IPS DF 6.9 (cell line): ENCODE data around the gene HEXIM2.

Experiments
- DNase-seq: peaks from one replicate; pipeline ENCODE4 v3.0.0-alpha.2; 2013; ENCODE audit warnings: low read depth, low spot score
- H3K27ac ChIP-seq: one replicate; pipeline ENCODE4 v1.5.1; 2013; ENCODE audit warnings: low read length, control low read depth
- H3K27me3 ChIP-seq: 2 replicates; pipeline ENCODE4 v1.6.1; 2013; ENCODE audit warnings: mild to moderate bottlenecking, low read length; ENCODE audit not compliant: control insufficient read depth, insufficient read depth
- H3K36me3 ChIP-seq: 2 replicates; pipeline ENCODE4 v1.6.1; 2013; ENCODE audit warnings: low read length; ENCODE audit not compliant: control insufficient read depth, insufficient read depth
- H3K4me1 ChIP-seq: 2 replicates; pipeline ENCODE4 v1.6.1; 2013; ENCODE audit warnings: low read length; ENCODE audit not compliant: control insufficient read depth, insufficient read depth
- H3K4me3 ChIP-seq: 2 replicates; pipeline ENCODE4 v1.5.1; 2013; ENCODE audit warnings: mild to moderate bottlenecking, low read length
- H3K9me3 ChIP-seq: 2 replicates; pipeline ENCODE4 v1.6.1; 2013; ENCODE audit warnings: low read length, inconsistent platforms; ENCODE audit not compliant: control insufficient read depth, insufficient read depth
- whole genome bisulfite sequencing: extraction: QIAGEN DNeasy Blood & Tissue Kit; methylation state at CpG from one replicate; pipeline ENCODE4 v1.1.7; 2013; ENCODE audit warnings: mixed read lengths, missing lambda C conversion rate; ENCODE audit not compliant: insufficient read length, insufficient coverage; 5-methylcytosine and 5-hydroxymethylcytosine counted together

HEXIM2 gene, protein sequence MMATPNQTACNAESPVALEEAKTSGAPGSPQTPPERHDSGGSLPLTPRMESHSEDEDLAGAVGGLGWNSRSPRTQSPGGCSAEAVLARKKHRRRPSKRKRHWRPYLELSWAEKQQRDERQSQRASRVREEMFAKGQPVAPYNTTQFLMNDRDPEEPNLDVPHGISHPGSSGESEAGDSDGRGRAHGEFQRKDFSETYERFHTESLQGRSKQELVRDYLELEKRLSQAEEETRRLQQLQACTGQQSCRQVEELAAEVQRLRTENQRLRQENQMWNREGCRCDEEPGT

DNA sequence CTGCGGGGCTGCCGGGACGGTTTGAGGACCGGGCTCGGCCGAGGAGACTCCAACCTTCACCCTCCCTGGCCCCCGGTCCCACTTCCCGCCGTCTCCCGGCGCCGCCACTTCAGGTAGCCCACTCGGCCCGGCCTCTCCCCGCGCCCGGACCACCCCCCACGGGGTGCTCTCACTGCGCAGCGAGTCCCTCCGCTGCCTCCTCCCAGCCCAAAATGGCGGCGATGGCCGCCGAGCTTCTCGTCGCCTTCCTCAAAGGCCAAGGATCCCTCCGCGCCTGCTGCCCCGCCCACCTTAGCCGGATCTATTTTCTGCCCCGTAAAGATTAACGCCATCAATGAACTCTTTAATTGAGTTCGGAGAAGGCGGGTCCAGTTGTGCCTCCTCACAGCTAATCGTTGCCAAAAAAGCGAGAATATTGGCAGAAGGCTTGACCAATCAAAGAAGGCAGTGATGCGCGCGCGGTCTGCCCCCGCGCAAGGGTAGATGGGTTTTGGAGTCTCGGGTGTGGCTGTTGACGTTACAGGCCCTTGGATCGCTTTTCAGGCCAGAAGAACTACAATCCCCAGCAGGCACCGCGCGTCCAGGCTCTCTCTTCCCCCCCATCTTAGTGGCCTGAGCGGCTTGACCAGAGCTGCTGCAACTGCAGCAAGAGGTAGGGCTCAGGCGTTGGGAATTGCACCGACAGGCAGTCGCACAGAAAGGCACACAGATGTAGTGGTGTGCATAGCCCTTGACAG lies at the start of gene HEXIM2:
Gene HEXIM2, plus strand, starts transcription at position 588 of the 737 bp plus-strand sequence. CDS start 919 bp downstream, outside the sequence.
- no peaks in the 10 kb centered on the region; the same call in 1 of the 2 replicates for H3K4me1 ChIP-seq
- no peak within 1 kb of the TSS for H3K27ac ChIP-seq
- DNase-seq: peak; percentile 99
- H3K27me3 ChIP-seq: no peaks in the 10 kb centered on the region
- H3K36me3 ChIP-seq: no peaks in the 10 kb centered on the region
- WGBS: no CpG with 5 or more reads among the region's 53 CpGs
- H3K9me3 ChIP-seq: no peaks in the 10 kb centered on the region
- peak within 1 kb of the TSS; percentile 89 for H3K4me3 ChIP-seq

GRCh38 chr17:45112559-45113423 lies 48.9 kb upstream of the HEXIM2 start:
- H3K4me1 ChIP-seq: peaks cover 7% of the 10 kb centered on the region; the same call in 1 of the 2 replicates
- no peak for DNase-seq
- no CpG with 5 or more reads among the region's 23 CpGs for WGBS

GRCh38 chr17:45113424-45113754 lies 48.3 kb upstream of the HEXIM2 start:
- no peak for DNase-seq
- H3K36me3 ChIP-seq: no peaks in the 10 kb centered on the region
- H3K9me3 ChIP-seq: no peaks in the 10 kb centered on the region
- no peak overlapping the region for H3K27ac ChIP-seq
- H3K4me1 ChIP-seq: peaks cover 7% of the 10 kb centered on the region; the same call in 1 of the 2 replicates
- WGBS: no CpG with 5 or more reads among the region's 9 CpGs
- no peak overlapping the region for H3K4me3 ChIP-seq
- no peaks in the 10 kb centered on the region for H3K27me3 ChIP-seq

More at GRCh38 chr17:45112559-45113423, 48.9 kb upstream of the HEXIM2 start:
- H3K36me3 ChIP-seq: peaks cover 3% of the 10 kb centered on the region; the same call in 1 of the 2 replicates
- no peaks in the 10 kb centered on the region for H3K27me3 ChIP-seq
- no peak overlapping the region for H3K4me3 ChIP-seq
- H3K9me3 ChIP-seq: no peaks in the 10 kb centered on the region
- H3K27ac ChIP-seq: no peak overlapping the region

DNA sequence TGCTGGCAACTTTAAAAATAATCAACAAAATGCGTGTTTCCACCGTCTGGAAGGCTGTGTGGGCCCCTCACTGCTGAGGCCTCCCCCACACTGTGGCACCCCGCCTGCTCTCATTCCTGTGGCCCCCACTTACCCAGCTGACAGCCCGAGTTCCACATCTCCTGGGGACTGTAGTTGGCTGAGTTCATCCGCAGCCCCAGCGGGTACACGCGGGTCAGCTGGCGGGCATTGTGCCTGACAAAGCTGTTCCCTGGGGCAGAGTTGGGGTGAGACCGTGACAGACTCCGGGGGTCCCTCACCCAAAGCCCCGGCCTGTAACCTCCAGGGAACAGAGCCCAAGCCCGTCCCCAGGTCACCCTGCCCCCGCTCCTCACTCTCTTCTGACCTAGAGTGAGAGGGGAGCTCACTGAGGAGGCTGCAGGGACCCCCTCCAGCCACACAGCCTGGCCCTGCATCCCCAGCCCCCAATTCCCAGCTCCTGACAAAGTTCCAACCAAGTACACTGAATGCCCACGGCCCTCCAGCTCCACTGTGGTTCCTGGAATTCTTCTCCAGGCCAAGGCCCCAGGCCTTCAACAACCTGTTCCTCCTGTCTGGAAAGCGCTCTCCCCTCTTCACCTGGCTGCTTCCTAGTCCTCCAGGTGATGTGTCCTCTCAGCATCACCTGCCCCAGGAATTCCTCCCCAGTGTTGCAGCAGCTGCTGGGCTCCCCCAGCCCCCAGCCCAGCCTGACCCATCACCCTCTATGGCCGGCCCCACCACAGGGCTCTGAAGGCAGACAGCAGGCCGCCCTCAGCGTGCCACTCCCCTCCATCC lies 47.4 kb upstream of the HEXIM2 start:
- Histone ChIP-seq H3K4me1 (peaks cover 7% of the 10 kb centered on the region; the same call in 1 of the 2 replicates), H3K4me3 (no peak overlapping the region), H3K27ac (no peak overlapping the region), H3K27me3 (no peaks in the 10 kb centered on the region), H3K9me3 (no peaks in the 10 kb centered on the region), H3K36me3 (no peaks in the 10 kb centered on the region)
- DNase-seq: no peak
- WGBS: no CpG with 5 or more reads among the region's 19 CpGs

GRCh38 chr17:45115015-45115625 lies 46.6 kb upstream of the HEXIM2 start:
- no peaks in the 10 kb centered on the region for H3K27me3 ChIP-seq

GRCh38 chr17:45115871-45116270 lies 45.8 kb upstream of the HEXIM2 start:
- no peak for DNase-seq
- Histone ChIP-seq H3K27ac (no peak overlapping the region), H3K9me3 (no peaks in the 10 kb centered on the region), H3K4me3 (no peak overlapping the region), H3K27me3 (no peaks in the 10 kb centered on the region), H3K36me3 (no peaks in the 10 kb centered on the region), H3K4me1 (peaks cover 6% of the 10 kb centered on the region; the same call in 1 of the 2 replicates)
- WGBS: no CpG with 5 or more reads among the region's 11 CpGs

More at GRCh38 chr17:45115015-45115625, 46.6 kb upstream of the HEXIM2 start:
- Histone ChIP-seq H3K4me1 (peaks cover 7% of the 10 kb centered on the region; the same call in 1 of the 2 replicates), H3K27ac (no peak overlapping the region), H3K36me3 (no peaks in the 10 kb centered on the region), H3K9me3 (no peaks in the 10 kb centered on the region), H3K4me3 (no peak overlapping the region)
- DNase-seq: no peak
- WGBS: no CpG with 5 or more reads among the region's 26 CpGs

GRCh38 chr17:45116434-45117016 lies 45.1 kb upstream of the HEXIM2 start:
- Histone ChIP-seq H3K27ac (no peak overlapping the region), H3K36me3 (no peaks in the 10 kb centered on the region), H3K4me1 (peaks cover 8% of the 10 kb centered on the region; the same call in 1 of the 2 replicates), H3K4me3 (no peak overlapping the region), H3K9me3 (no peaks in the 10 kb centered on the region), H3K27me3 (no peaks in the 10 kb centered on the region)
- WGBS: no CpG with 5 or more reads among the region's 10 CpGs
- DNase-seq: no peak

DNA sequence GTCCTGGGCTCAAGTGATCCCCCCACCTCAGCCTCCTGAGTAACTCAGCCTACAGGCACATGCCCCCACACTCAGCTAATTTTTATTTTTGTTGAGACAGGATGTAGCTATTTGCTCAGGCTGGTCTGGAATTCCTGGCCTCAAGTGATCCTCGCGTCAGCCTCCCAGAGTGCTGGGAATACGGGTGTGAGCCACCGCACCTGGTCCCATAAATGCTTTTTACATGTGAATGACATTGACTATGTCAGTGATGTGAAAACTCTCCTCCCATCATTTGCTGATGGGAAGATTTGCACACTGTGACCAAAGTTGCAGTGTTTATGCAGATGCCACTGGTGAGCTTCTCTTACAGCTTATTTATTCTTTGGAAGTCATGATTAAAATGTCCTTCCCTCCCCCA lies 44.3 kb upstream of the HEXIM2 start:
- Histone ChIP-seq H3K27me3 (no peaks in the 10 kb centered on the region), H3K27ac (no peak overlapping the region), H3K9me3 (no peaks in the 10 kb centered on the region), H3K4me3 (no peak overlapping the region), H3K4me1 (peaks cover 8% of the 10 kb centered on the region; the same call in 1 of the 2 replicates), H3K36me3 (no peaks in the 10 kb centered on the region)
- no peak for DNase-seq
- no CpG with 5 or more reads among the region's 4 CpGs for WGBS
